Tongue (tissue), 2 donors: ENCODE results near the gene PPP2R3B. TPM values are rescaled to one million over a fixed set of nuclear protein-coding genes. Genes with fewer than 3 reads are reported as not detected.
A peak's percentile ranks its signal among the peaks of the same experiment; 100 is the strongest.
"Not testable (repeated sequence)": the region's sequence is repeated elsewhere in the genome, so short reads cannot be mapped to it uniquely, and the experiment has no call there.

Experiments
- DNase-seq: peaks from one replicate; pipeline ENCODE4 v3.0.0-alpha.2; 2015
- total RNA-seq: library from RNA; depleted of rRNA; stranded (reverse); fragments of >200 nt; gene quantifications from one replicate; pipeline ENCODE4 v1.2.3, GENCODE V29; 2014

PPP2R3B gene
- total RNA-seq, 1 donor from 2014 or later, result 101 TPM

- no peak for DNase-seq
These were observed 18.4 kb upstream of the PPP2R3B start for GRCh38 chrX:405149-405548.

- DNase-seq, result no peak
These were observed 17.9 kb upstream of the PPP2R3B start for GRCh38 chrX:404656-405055.

GRCh38 chrX:402857-403256 lies 16.1 kb upstream of the PPP2R3B start:
- no peak for DNase-seq

GRCh38 chrX:400258-400657 lies 13.6 kb upstream of the PPP2R3B start:
- DNase-seq, result peak; percentile 58

GRCh38 chrX:397575-397974 lies 10.9 kb upstream of the PPP2R3B start:
- peak; percentile 85 for DNase-seq

- DNase-seq, result no peak
These were observed 8.1 kb upstream of the PPP2R3B start for GRCh38 chrX:394830-395229.

GRCh38 chrX:392575-392846 lies 5.8 kb upstream of the PPP2R3B start:
- no peak for DNase-seq

- DNase-seq, result no peak
These were observed 5.2 kb upstream of the PPP2R3B start for GRCh38 chrX:391717-392574.

- no peak for DNase-seq
These were observed 3.8 kb upstream of the PPP2R3B start for GRCh38 chrX:390459-390858.

- DNase-seq, result peak; percentile 54
These were observed 2.3 kb upstream of the PPP2R3B start for GRCh38 chrX:389021-389441.

- DNase-seq, result no peak
These were observed 1.0 kb upstream of the PPP2R3B start for GRCh38 chrX:387729-388128.

- DNase-seq, result no peak
These were observed 404 bp downstream of the PPP2R3B start for GRCh38 chrX:386239-386767.

GRCh38 chrX:385736-386135 lies 971 bp downstream of the PPP2R3B start:
- not testable (repeated sequence) for DNase-seq

- no peak for DNase-seq
These were observed 1.8 kb downstream of the PPP2R3B start for GRCh38 chrX:384861-385260.

GRCh38 chrX:378443-378842 lies 8.3 kb downstream of the PPP2R3B start:
- no peak for DNase-seq

- not testable (repeated sequence) for DNase-seq
These were observed 10.5 kb downstream of the PPP2R3B start for GRCh38 chrX:376206-376605.

GRCh38 chrX:375181-376036 lies 11.3 kb downstream of the PPP2R3B start:
- DNase-seq, result no peak

GRCh38 chrX:374596-374995 lies 12.1 kb downstream of the PPP2R3B start:
- no peak for DNase-seq

GRCh38 chrX:373641-374471 lies 12.9 kb downstream of the PPP2R3B start:
- peak; percentile 70 for DNase-seq

GRCh38 chrX:372856-373640 lies 13.7 kb downstream of the PPP2R3B start:
- no peak for DNase-seq

GRCh38 chrX:371907-372306 lies 14.8 kb downstream of the PPP2R3B start:
- no peak for DNase-seq
